IPS-15b (cell line): Measurements from ENCODE around the gene IVD.
A peak's percentile ranks its signal among the peaks of the same experiment; 100 is the strongest.

Experiments
- H3K27me3 ChIP-seq: one replicate; pipeline ENCODE4 v1.6.1; 2013; ENCODE audit warnings: low read length; ENCODE audit not compliant: control insufficient read depth, insufficient read depth
- H3K36me3 ChIP-seq: one replicate; pipeline ENCODE4 v1.6.1; 2013; ENCODE audit warnings: low read length; ENCODE audit not compliant: control insufficient read depth, insufficient read depth
- H3K4me1 ChIP-seq: one replicate; pipeline ENCODE4 v1.6.1; 2013; ENCODE audit warnings: mild to moderate bottlenecking, low read length; ENCODE audit not compliant: control insufficient read depth, insufficient read depth
- H3K4me3 ChIP-seq: one replicate; pipeline ENCODE4 v1.5.1; 2013; ENCODE audit warnings: low read depth, low read length
- H3K9ac ChIP-seq: one replicate; pipeline ENCODE4 v1.6.1; 2013; ENCODE audit warnings: low read depth, mild to moderate bottlenecking, low read length
- H3K9me3 ChIP-seq: one replicate; pipeline ENCODE4 v1.6.1; 2013; ENCODE audit warnings: mild to moderate bottlenecking, low read length; ENCODE audit not compliant: control insufficient read depth, insufficient read depth

IVD gene

GRCh38 chr15:40365624-40366456 lies 39.8 kb upstream of the IVD start:
- no peak overlapping the region for H3K4me3 ChIP-seq
- H3K9ac ChIP-seq = no peak overlapping the region
- no peaks in the 10 kb centered on the region for H3K9me3 ChIP-seq
- no peaks in the 10 kb centered on the region for H3K36me3 ChIP-seq
- H3K4me1 ChIP-seq = no peaks in the 10 kb centered on the region
- peaks cover 57% of the 10 kb centered on the region for H3K27me3 ChIP-seq

GRCh38 chr15:40366457-40367370 lies 38.9 kb upstream of the IVD start:
- Histone ChIP-seq H3K27me3 (peaks cover 52% of the 10 kb centered on the region), H3K9ac (no peak overlapping the region), H3K9me3 (no peaks in the 10 kb centered on the region), H3K36me3 (no peaks in the 10 kb centered on the region), H3K4me3 (no peak overlapping the region), H3K4me1 (no peaks in the 10 kb centered on the region)

DNA sequence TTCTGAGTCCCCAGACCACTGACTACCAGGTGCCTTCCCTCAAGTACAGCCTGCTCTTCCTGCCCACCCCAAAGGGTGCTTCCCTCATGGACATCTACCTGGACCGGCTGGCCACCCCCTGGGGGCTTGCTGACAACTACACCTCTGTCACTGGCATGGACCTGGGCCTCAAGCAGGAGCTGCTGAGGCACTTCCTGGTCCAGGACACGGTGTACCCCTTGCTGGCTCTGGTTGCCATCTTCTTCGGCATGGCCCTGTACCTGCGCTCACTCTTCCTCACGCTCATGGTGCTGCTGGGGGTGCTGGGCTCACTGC lies 38.3 kb upstream of the IVD start:
- Histone ChIP-seq H3K9me3 (no peaks in the 10 kb centered on the region), H3K36me3 (no peaks in the 10 kb centered on the region), H3K27me3 (peaks cover 46% of the 10 kb centered on the region), H3K4me1 (no peaks in the 10 kb centered on the region), H3K4me3 (peak overlapping the region; percentile 45), H3K9ac (no peak overlapping the region)

- H3K9ac ChIP-seq = no peak overlapping the region
- H3K27me3 ChIP-seq = peaks cover 44% of the 10 kb centered on the region
- no peaks in the 10 kb centered on the region for H3K4me1 ChIP-seq
- no peaks in the 10 kb centered on the region for H3K9me3 ChIP-seq
- no peaks in the 10 kb centered on the region for H3K36me3 ChIP-seq
- peak overlapping the region; percentile 45 for H3K4me3 ChIP-seq
Observed at GRCh38 chr15:40367686-40368611, 37.6 kb upstream of the IVD start.

- Histone ChIP-seq H3K4me1 (no peaks in the 10 kb centered on the region), H3K36me3 (no peaks in the 10 kb centered on the region), H3K9ac (no peak overlapping the region), H3K9me3 (no peaks in the 10 kb centered on the region), H3K4me3 (no peak overlapping the region), H3K27me3 (peaks cover 44% of the 10 kb centered on the region)
Observed at GRCh38 chr15:40368719-40369473, 36.7 kb upstream of the IVD start.

- no peaks in the 10 kb centered on the region for H3K4me1 ChIP-seq
- peaks cover 41% of the 10 kb centered on the region for H3K27me3 ChIP-seq
- H3K4me3 ChIP-seq = no peak overlapping the region
- H3K9ac ChIP-seq = no peak overlapping the region
- no peaks in the 10 kb centered on the region for H3K9me3 ChIP-seq
- no peaks in the 10 kb centered on the region for H3K36me3 ChIP-seq
Observed at GRCh38 chr15:40369474-40369869, 36.1 kb upstream of the IVD start.

- no peaks in the 10 kb centered on the region for H3K9me3 ChIP-seq
- H3K4me3 ChIP-seq = no peak overlapping the region
- no peaks in the 10 kb centered on the region for H3K4me1 ChIP-seq
- no peak overlapping the region for H3K9ac ChIP-seq
- no peaks in the 10 kb centered on the region for H3K36me3 ChIP-seq
- peaks cover 41% of the 10 kb centered on the region for H3K27me3 ChIP-seq
Observed at GRCh38 chr15:40369971-40370370, 35.6 kb upstream of the IVD start.

- H3K9ac ChIP-seq = no peak overlapping the region
- no peaks in the 10 kb centered on the region for H3K9me3 ChIP-seq
- H3K4me3 ChIP-seq = no peak overlapping the region
- no peaks in the 10 kb centered on the region for H3K4me1 ChIP-seq
- no peaks in the 10 kb centered on the region for H3K36me3 ChIP-seq
- H3K27me3 ChIP-seq = peaks cover 20% of the 10 kb centered on the region
Observed at GRCh38 chr15:40372981-40373380, 32.6 kb upstream of the IVD start.

GRCh38 chr15:40377606-40378005 lies 28.0 kb upstream of the IVD start:
- Histone ChIP-seq H3K4me1 (peaks cover 5% of the 10 kb centered on the region), H3K9me3 (no peaks in the 10 kb centered on the region), H3K9ac (no peak overlapping the region), H3K27me3 (no peaks in the 10 kb centered on the region), H3K36me3 (no peaks in the 10 kb centered on the region), H3K4me3 (no peak overlapping the region)

- Histone ChIP-seq H3K27me3 (no peaks in the 10 kb centered on the region), H3K36me3 (no peaks in the 10 kb centered on the region), H3K4me1 (peaks cover 5% of the 10 kb centered on the region), H3K4me3 (no peak overlapping the region), H3K9me3 (no peaks in the 10 kb centered on the region), H3K9ac (no peak overlapping the region)
Observed at GRCh38 chr15:40379374-40379773, 26.2 kb upstream of the IVD start.

DNA sequence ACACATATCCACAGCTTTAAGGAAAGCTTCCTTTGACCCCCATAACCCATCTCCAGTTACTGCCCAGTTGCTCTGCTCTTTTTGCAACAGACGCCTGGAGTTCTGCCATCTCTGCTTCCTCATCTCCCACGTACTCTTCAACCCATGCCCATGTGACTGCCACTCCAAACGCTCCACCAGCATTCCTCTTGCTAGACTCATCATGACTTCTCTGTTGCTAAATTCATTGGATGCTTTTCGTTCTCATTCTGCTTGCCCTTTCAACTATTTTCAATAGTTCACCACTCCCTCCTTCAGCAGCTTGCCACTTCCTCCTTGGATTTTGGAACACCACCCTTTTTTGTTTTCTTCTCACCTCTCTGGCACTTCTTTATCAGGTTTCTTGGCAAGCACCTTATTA lies 25.7 kb upstream of the IVD start:
- H3K36me3 ChIP-seq = no peaks in the 10 kb centered on the region
- no peak overlapping the region for H3K4me3 ChIP-seq
- H3K9me3 ChIP-seq = no peaks in the 10 kb centered on the region
- H3K4me1 ChIP-seq = peaks cover 5% of the 10 kb centered on the region
- H3K27me3 ChIP-seq = no peaks in the 10 kb centered on the region
- no peak overlapping the region for H3K9ac ChIP-seq
